NCI-H69 (cell line): ENCODE measurements around the gene FGFR1OP2.
"Not testable (repeated sequence)": the region's sequence is repeated elsewhere in the genome, so short reads cannot be mapped to it uniquely, and the experiment has no call there.

Source experiments
- DNase-seq: peaks from one replicate; lab custom pipeline; 2025; lab: John Stamatoyannopoulos, UW

Gene FGFR1OP2

DNA sequence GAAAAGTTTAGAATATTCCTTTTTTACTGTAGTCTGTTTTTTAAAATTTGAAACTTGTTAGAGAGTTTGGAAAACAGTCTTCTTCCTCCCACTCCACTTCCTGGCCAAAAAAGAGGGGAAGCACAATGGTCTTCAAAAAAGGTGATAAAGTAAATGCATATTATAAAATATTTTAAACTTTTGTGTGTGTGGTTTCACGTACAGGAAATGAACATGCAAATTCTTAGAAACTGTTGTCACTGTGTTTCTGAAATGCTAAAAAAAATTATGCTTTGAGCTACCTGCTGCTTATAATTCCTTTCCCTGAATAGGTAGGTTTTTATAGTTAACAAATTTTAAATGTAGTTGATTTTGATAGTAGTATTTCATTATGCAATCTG is 2.9 kb downstream of the FGFR1OP2 start:
- DNase-seq: no peak

DNA sequence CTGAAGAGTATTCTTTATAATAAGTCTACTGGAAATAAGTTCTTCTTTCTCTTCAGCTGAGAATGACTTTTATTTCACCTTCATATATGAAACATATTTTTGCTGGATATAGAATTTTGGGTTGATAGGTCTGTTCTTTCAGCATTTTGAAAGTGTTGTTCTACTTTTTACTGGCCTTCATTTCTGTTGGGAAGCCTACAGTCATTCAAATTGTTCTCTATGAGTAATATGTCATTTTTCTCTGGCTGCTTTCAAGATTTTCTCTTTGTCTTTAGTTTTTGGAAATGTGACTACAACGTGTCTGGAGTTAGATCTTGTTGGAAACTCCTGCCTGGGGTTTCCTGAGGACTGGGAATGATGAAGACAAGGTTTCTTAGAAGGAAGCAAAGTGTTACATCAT is 10.0 kb downstream of the FGFR1OP2 start:
- no peak for DNase-seq

DNA sequence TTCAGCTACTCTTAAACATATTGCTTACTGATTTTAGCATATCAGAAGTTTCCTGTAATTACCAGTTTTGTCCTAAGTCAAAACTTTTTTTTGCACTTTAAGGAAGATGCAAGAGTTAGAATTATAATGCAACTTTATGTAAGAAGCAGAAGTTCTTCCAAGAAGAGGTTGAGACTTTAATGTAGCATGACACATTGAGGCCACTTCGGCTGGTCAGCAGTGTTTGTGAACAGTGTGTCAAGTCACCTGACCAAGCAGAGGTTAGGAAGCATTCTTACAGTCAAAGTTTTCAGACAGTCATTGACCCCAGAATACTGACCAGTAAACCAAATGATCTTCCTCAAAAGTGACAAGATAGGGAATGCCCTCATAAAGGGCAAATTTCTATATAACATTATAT is 15.2 kb downstream of the FGFR1OP2 start:
- DNase-seq: no peak

DNA sequence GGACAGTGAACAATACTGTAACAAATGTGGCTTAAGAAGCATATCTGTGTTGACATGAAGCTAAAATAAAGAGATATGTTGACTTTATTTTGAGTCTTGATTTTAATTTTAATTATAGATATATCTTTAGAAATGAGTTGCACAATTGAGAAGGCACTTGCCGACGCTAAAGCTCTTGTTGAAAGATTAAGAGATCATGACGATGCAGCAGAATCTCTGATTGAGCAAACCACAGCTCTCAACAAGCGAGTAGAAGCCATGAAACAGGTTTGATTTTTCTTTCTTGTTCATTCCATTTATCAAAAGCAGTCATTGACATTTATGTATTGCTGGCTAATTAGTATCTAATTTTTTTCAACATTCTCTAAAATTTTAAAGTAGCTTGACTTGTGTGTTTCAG is 15.8 kb downstream of the FGFR1OP2 start:
- no peak for DNase-seq

DNA sequence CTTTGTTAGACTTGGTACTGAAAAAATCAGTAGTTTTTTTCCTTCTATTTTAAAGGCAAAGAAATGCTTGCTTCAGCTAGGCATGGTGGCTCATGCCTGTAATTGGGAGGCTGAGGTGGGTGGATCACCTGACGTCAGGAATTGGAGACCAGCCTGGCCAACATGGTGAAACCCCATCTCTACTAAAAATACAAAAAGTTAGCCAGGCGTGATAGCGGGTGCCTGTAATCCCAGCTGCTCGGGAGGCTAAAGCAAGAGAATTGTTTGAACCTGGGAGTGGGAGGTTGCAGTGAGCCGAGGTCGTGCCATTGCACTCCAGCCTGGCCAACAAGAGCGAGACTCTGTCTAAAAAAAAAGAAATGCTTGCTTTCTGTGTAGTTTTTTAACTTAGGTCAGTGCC is 23.1 kb downstream of the FGFR1OP2 start:
- not testable (repeated sequence) for DNase-seq

DNA sequence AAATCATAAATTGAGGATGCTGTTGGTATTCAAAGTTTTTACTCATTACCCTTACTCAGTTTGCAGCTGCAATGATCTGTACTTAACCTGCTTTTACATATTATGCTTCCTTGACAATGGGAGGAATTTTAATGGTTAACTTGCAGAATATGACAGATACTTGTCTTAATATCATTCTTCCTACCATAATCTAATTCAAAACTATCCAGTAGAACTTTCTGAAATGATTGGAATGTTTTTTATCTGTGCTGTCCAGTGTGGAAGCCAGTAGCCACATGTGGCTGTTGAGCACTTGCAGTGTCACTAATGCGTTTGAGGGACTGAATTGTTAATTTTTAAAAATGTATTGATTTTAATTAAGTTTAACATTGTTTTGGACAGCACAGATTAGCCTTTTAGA is 23.5 kb downstream of the FGFR1OP2 start:
- DNase-seq: no peak

DNA sequence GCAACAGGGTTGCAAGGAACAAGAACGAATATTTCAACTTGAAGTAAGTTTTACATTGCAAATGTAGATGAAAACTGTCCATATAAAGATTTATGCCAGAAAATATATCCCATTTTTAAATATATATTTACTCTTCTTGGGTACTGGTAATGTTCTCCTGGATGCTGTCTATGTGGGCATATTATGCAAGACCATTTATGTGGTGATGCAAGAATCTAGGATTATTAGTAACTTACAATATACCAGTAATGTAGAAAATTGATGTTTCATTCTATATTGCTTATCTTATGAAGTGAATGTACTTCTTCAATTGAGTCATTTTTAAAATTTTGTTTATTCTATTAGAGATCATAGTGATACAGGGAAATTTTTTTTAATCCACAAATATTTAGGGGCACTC is 25.1 kb downstream of the FGFR1OP2 start:
- no peak for DNase-seq

DNA sequence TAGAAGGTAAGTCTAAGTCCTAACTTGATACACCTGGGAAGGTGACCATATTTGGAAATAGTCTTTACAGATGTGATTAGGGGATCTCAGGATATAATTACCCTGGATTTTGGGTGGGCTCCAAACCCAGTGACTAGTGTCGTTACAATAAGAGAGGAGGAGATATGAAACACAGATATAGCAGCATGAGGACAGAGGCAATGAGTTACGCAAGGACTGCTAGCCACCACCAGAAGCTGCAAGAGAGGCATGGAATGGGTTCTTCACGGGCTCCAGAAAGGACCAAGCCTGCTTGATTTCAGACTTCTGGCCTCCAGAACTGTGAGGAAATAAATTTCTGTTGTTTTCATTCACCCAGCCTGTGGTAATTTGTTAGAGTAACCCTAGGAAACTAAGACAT is 28.6 kb downstream of the FGFR1OP2 start:
- no peak for DNase-seq

DNA sequence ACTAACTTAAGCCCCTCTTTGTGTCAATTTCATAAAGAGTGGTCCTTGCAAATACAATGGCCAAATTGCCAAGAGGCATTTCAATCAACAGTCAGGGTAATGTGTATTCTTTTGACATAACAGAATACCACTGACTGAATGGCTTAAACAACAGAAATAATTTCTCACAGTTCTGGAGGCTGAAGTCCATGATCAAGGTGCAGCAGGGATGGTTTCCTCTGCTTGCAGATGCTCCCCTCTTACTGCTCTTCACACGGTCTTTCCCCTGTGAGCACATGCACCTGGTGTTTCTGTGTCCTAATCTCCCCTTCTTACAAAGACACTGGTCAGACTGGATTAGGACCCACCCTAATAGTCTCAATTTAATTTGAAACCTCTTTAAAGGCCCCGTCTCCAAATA is 31.9 kb downstream of the FGFR1OP2 start:
- no peak for DNase-seq

DNA sequence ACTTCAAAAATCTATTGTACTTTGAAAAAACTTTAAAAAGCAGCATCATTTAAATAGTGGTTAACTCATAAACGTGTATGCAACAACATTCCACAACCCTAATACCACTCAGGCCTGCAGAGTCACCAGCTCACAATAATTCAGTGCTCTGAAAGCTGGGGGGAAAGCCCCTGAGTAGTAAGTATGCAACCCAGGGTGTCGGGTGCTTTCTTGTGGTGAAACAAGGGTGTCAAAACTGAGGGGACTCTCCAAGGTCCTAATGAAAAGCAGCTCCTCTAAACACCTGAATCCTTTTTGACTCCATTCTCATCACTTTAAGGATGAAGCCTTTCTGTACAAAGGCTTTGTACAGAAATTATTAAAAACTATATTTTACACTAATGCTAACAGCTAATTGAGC is 33.7 kb downstream of the FGFR1OP2 start:
- no peak for DNase-seq

DNA sequence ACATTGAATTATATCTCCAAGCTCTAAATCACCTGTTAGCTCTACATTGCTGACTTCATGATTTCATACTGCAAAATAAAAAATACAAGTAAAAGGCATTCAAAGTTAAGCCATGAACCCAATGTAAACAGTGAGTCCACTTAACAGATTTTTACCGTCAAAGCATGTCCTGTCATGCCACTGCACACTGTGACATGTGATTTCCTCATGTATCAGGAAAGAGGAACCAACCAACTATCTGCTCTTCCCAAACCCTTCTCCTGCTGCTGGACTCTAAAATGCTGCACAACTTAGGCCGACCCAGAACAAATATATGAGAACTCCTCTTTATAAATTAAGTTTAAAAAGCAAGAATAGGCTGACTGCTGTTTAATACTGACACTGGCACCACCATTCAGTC is 38.4 kb downstream of the FGFR1OP2 start:
- DNase-seq: no peak

DNA sequence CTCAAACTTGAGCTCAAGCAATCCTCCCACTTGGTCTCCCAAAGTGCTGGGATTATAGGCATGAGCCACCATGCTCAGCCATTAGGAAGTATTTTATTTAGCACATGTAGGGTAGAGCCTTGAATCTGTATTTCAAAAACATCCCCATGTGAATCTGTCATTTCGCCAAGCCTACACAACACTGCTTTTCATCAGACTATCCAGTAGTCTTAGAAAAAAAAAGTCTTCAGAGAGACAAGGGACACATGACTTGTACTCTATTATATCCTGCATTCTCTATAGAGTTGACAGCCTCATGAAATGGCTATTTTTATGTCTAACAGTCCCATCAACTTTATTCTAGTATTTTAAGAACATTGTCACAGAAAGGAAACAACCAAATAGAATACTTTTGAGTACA is 40.5 kb downstream of the FGFR1OP2 start:
- DNase-seq: no peak

DNA sequence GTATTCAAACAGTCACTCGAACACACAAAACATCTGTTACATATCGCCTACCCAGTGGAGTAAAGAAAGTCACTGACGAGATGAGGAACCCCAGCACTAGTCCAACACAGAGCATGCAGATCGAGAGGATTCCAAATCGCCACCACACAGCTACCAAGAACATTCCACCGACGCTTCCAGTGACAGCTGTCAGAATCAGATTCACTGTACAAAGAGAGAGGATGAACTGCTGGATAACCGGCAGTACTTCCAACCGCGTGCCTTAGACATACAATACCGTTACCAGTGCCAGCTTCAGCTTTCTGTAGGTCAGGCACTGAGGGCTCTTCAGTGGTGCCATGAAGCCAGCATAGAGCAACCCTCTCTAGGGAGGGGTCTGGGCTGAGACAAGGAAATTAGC is 41.5 kb downstream of the FGFR1OP2 start:
- no peak for DNase-seq

DNA sequence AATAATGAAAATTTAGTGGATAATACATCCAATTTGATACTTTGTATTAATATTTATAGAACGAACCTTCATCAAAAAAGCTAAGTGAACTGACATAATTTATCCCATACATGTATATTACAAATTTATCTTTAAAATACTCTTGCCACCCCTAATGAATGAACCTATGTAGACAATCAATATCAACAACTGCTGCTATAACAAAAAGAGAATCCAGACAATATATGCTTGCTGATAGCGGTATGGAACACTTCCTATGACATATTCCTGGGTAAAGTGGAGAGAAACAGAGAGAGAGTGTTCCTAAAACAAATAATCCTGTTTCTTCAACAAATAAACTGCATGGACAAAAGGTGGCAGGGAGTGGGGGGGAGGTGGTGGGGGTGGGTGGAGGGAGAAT is 44.6 kb downstream of the FGFR1OP2 start:
- no peak for DNase-seq

DNA sequence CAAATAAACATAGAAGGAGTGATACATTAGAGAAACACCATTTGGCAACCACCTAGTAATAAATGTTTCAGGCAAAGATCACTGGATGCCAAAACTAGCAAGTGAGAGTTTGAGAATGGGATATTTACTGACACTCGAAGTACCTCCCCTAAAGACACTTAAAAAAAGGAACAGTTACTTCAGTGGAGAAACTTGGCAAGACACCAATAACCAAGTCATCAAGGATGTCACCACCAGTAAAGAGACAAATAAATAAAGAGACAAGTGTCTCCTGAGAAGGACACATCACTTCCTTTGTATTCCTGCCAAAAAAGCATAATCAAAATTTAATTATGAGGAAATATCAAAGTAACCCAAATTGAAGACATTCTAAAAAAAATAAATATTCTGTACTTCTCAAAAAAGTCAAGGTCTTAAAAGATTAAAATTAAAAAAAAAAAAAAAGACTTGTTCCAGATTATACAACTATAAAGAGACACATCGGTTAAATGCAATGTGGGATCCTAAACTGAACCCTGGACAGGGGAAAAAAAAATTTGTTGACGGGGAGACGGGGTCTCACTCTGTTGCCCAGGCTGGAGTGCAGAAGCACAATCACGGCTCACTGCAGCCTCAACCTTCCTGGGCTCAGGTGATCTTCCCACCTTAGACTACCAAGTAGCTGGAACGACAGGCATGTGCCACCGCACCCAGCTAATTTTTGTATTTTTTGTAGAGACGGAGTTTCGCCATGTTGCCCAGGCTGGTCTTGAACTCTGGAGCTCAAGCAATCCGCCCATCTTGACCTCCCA is 49.6 kb downstream of the FGFR1OP2 start:
- DNase-seq: no peak

DNA sequence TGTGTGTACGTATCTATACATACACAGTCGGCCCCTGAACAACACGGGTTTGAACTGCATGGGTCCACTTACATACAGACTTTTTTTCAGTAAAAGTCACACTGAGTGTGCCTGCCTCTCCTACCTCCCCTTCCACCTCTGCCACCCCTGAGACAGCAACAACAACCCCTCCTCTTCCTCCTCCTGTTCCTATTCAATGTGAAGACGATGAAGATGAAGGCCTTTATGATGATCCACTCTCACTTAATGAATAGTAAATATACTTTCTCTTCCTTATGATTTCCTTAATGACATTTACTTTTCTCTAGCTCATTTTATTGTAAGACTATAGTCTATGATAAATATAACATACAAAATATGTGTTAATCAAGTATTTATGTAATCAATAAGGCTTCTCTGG is 50.4 kb downstream of the FGFR1OP2 start:
- no peak for DNase-seq

DNA sequence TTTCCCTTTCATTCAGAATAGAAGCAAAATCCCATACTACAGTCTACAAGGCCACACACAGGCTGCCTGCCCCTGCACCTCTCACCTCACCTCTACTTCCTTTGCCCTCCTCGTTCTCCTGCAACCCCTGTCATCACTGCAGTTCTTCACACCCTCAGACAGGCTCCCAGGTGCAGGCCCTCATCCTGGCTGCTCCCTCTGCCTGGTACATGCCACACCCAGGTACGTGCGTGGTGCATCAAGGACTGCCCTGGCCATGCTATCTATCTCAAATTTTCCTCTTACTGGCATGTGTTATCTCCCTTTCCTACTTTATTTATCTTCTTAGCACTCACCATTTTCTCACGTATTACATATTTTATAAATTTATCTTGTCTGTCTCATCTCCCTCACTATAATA is 51.6 kb downstream of the FGFR1OP2 start:
- no peak for DNase-seq

DNA sequence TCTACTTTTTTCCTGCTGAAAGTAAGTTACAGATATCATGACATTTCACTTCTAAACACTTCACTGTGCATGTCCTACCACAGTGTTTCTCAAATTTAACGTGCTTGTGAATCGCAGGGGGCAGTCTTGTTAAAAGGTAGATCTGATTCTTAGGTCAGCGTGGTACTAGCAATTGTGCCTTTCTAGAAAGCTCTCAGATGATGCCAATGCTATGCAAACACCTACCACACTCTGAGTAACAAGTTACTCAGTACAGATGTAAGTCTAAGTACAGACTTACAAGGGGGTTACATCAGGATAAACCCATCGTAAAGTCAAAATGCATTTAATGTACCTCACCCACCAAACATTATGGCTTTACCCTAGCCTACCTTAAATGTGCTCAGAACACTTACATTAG is 53.6 kb downstream of the FGFR1OP2 start:
- no peak for DNase-seq

DNA sequence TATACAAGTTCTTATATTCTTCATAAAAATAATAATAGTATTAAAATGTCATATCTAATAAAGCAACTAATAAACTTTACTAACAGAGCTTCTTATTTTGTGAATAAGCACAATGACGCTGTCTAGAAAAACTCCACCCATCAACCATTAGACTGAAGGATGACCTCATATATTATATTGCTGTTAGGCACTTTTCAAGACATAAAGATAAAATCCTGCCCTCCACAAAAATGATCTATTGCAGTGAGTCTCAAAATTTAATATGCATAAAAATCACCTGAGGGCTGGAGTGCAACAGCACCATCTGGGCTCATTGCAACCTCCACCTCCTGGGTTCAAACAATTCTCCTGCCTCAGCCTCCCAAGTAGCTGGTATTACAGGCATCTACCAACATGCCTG is 55.8 kb downstream of the FGFR1OP2 start:
- DNase-seq: no peak

DNA sequence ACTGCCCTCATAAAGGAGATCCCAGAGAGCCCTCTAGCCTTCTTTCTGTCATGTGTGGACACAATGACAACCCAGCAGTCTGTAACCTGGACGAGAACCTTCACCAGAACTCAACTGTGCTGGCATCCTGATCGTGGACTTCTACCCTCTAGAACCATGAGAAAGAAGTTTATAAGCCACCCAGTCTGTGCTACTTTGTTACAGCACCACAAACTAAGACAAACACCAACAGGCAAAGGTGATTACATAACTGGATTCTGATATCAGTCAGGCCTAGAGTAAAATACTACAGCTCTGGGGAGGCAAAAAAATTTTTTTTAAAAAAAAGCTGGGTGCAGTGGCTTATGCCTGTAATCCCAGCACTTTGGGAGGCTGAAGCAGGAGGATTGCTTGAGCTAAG is 57.4 kb downstream of the FGFR1OP2 start:
- no peak for DNase-seq

DNA sequence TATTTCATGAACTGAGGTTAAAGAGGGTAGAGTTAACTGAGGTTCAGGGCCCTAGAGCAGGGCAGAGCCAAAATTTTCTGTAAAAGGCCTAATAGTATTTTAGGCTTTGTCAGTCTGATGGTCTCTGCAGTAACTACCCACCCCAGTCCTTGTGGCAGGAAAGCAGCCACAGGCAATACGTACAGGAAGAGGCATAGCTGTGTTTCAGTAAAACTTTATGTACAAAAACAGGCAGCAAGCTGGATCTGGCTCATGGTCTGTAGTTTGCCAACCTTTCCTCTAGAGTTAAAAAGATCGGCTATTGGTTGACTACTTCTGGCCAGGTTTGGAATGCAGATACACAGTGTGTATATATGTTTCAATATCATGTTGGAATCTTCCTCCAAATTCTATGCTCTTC is 58.7 kb downstream of the FGFR1OP2 start:
- no peak for DNase-seq

DNA sequence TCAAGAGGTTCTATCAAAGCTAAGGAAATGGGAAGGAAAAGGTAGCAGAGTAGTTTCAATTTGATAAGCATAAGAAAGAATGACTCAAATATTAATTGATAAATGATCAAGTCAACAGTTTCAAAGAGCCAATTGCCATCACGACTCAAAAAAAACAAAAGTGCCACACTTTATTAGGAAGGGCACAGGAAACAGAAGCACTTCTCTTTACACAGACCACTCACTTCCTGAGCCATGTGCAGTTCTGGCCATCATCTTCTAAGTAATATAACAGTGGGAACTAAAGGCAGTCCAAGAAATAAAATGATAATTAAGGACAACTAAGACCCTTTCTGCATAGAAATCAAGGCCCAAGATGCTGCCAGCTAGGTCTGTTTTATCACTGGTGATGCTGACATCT is 62.7 kb downstream of the FGFR1OP2 start:
- no peak for DNase-seq

DNA sequence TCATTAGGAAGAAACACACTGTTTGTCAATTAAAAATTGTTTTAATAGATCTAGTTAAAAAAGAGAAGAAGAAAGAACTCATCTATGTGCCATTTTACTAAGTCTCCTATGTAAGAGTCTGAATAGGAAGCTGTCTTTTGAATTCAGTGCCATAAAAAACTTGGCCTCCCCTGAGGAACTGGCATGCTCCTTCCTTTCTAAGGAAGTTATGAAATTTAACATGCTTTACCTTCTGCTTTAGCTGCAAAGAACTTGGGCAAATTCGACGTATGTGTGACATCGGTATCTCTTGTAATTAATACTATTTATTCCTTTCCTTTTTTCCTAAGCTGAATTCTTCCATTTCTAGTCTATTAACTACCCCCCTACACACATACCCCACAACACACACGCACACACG is 63.4 kb downstream of the FGFR1OP2 start:
- no peak for DNase-seq

DNA sequence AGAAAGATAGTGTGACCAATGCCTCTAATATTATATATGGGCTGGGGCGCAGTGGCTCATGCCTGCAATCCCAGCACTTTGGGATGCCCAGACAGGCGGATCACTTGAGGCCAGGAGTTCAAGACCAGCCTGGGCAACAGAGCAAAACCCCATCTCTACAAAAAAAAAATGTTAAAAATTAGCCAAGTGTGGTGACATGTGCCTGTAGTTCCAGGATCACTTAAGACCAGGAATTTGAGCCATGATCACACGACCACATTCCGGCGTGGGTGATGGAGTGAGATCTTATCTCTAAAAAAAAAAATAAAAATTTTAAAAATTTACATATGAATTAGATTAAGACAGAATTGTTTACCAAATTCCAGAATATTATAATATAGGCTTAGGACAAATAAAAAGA is 63.9 kb downstream of the FGFR1OP2 start:
- no peak for DNase-seq
